B cell (primary cell): ENCODE results near the gene MAP3K7CL. TPM values are rescaled to one million over a fixed set of nuclear protein-coding genes. Genes with fewer than 3 reads are reported as not detected.

ENCODE experiments used
- ATAC-seq: fragments of 200-7000 bp; cut with Tn5 transposase; one replicate; pipeline ENCODE4 v1.10.0; 2021; ENCODE audit warnings: low read depth, mild to moderate bottlenecking, moderate number of reproducible peaks, moderate library complexity
- CTCF ChIA-PET: fragments of 350-600 bp; sonication (Branson Sonifier 250); formaldehyde crosslinking; loops from one replicate; lab custom pipeline; 2021; ENCODE audit warnings: antibody characterized with exemption, inconsistent platforms; lab: Charles Lee
- POLR2A ChIA-PET: fragments of 350-600 bp; sonication (Branson Sonifier 250); formaldehyde crosslinking; loops from one replicate; lab custom pipeline; 2021; ENCODE audit warnings: antibody characterized with exemption; lab: Charles Lee
- DNase-seq: peaks from one replicate; pipeline ENCODE4 v3.0.0; 2013
- H2AFZ ChIP-seq: 2 replicates; pipeline ENCODE4 v1.6.1; 2012; ENCODE audit warnings: mild to moderate bottlenecking, low read depth, low read length; ENCODE audit not compliant: insufficient read depth, poor library complexity, severe bottlenecking
- H3K27ac ChIP-seq, 2 donors: 1 replicate in 1 of 2; 2 replicates in 1 of 2; pipeline ENCODE4 v1.5.1; 2012 to 2013; ENCODE audit warnings: low read length in 2 of 2, mild to moderate bottlenecking in 2 of 2, moderate library complexity in 1 of 2
- H3K27me3 ChIP-seq, 4 experiments: fragments of 200-600 bp in 1 of 4; sonication (generic) in 1 of 4; replicated peaks in 1 of 4; 1 replicate in 2 of 4; 2 replicates in 2 of 4; pipeline versions ENCODE4 v1.6.1 to v1.7.0; 2013 to 2016; ENCODE audit warnings: low read length in 3 of 4, mild to moderate bottlenecking in 2 of 4, mixed read lengths in 1 of 4, moderate library complexity in 1 of 4; ENCODE audit not compliant: insufficient read depth in 4 of 4, control insufficient read depth in 3 of 4; ENCODE audit errors: control extremely low read depth in 1 of 4
- H3K36me3 ChIP-seq, 2 experiments: replicated peaks in 1 of 2; 1 replicate in 1 of 2; 2 replicates in 1 of 2; pipeline versions ENCODE4 v1.6.1 to v1.7.1; 2013; ENCODE audit warnings: low read length in 1 of 2; ENCODE audit not compliant: insufficient read depth in 2 of 2, control insufficient read depth in 1 of 2; ENCODE audit errors: control extremely low read depth in 1 of 2, extremely low read depth in 1 of 2
- H3K4me1 ChIP-seq, 2 donors: fragments of 200-600 bp in 1 of 2; sonication (generic) in 1 of 2; 1 replicate in 1 of 2; 2 replicates in 1 of 2; pipeline versions ENCODE4 v1.5.1 to v1.6.1; 2013 to 2017; ENCODE audit warnings: low read length in 2 of 2; ENCODE audit not compliant: control insufficient read depth in 2 of 2, insufficient read depth in 2 of 2
- H3K4me2 ChIP-seq: replicated peaks from 2 replicates; pipeline ENCODE3; 2012; ENCODE audit warnings: mild to moderate bottlenecking, low read depth, low read length; ENCODE audit not compliant: poor library complexity, severe bottlenecking
- H3K4me3 ChIP-seq, 5 experiments: fragments of 200-600 bp in 1 of 5; sonication (generic) in 1 of 5; 1 replicate in 3 of 5; 2 replicates in 2 of 5; pipeline versions ENCODE4 v1.5.1 to v1.7.0; 2011 to 2016; ENCODE audit warnings: low read length in 4 of 5, mild to moderate bottlenecking in 4 of 5, low read depth in 2 of 5, control low read depth in 1 of 5, moderate library complexity in 1 of 5; ENCODE audit not compliant: insufficient read depth in 1 of 5; ENCODE audit errors: control extremely low read depth in 1 of 5, extremely low read depth in 1 of 5
- H3K79me2 ChIP-seq: fragments of 200-600 bp; sonication (generic); one replicate; pipeline ENCODE4 v1.6.0; 2016; ENCODE audit warnings: low read length; ENCODE audit not compliant: control insufficient read depth, insufficient read depth
- H3K9ac ChIP-seq: fragments of 200-600 bp; sonication (generic); 2 replicates; pipeline ENCODE4 v1.6.1; 2017; ENCODE audit warnings: mild to moderate bottlenecking, low read length, moderate library complexity
- H3K9me3 ChIP-seq, 3 donors: one replicate each; pipeline versions ENCODE4 v1.6.1 to v1.7.1; 2013; ENCODE audit warnings: low read length in 2 of 3; ENCODE audit not compliant: control insufficient read depth in 2 of 3, insufficient read depth in 1 of 3; ENCODE audit errors: control extremely low read depth in 1 of 3
- H4K20me1 ChIP-seq: 2 replicates; pipeline ENCODE4 v1.6.0; 2012; ENCODE audit warnings: mild to moderate bottlenecking, low read length; ENCODE audit not compliant: insufficient read depth, control insufficient read depth, poor library complexity, severe bottlenecking
- H3K27ac Mint-ChIP-seq: one replicate; pipeline ENCODE4 v1.8.0; 2021; ENCODE audit warnings: mixed read lengths
- H3K27me3 Mint-ChIP-seq: one replicate; pipeline ENCODE4 v1.8.0; 2021; ENCODE audit warnings: mixed read lengths
- H3K4me1 Mint-ChIP-seq: one replicate; pipeline ENCODE4 v1.8.0; 2021; ENCODE audit warnings: mixed read lengths
- H3K4me3 Mint-ChIP-seq: one replicate; pipeline ENCODE4 v1.8.0; 2021; ENCODE audit warnings: mixed read lengths
- H3K9me3 Mint-ChIP-seq: one replicate; pipeline ENCODE4 v1.8.0; 2022; ENCODE audit warnings: mixed read lengths; ENCODE audit not compliant: insufficient read depth
- EZH2 ChIP-seq: IDR thresholded peaks from 2 replicates; pipeline ENCODE4 v1.6.1; 2012; ENCODE audit warnings: borderline replicate concordance, low read depth, mild to moderate bottlenecking, moderate library complexity, low read length; ENCODE audit not compliant: insufficient read depth, poor library complexity, severe bottlenecking
- WGBS: methylation state at CpG from one replicate; pipeline ENCODE4 v1.1.5; 2013; ENCODE audit warnings: missing lambda C conversion rate; ENCODE audit not compliant: insufficient coverage; 5-methylcytosine and 5-hydroxymethylcytosine counted together
- intact Hi-C: fragments of 100-400 bp; cut with micrococcal nuclease; formaldehyde crosslinking; loops from one replicate; pipeline ENCODE4 v1.10.0; 2022
- polyA plus RNA-seq: library from polyadenylated mRNA; depleted of rRNA; stranded (reverse); fragments of >200 nt; gene quantifications from 2 replicates; pipeline ENCODE4 v1.2.3, GENCODE V29; 2012
- total RNA-seq, 2 donors: library from RNA; stranded (reverse); fragments of 120-200 nt in 1 of 2; gene quantifications; 1 replicate in 1 of 2; 2 replicates in 1 of 2; pipeline versions ENCODE4 v1.2.3 to v1.2.4, GENCODE V29; 2013 to 2022
- TF ChIP-seq, protein P1 (sequence below): fragments of 200-600 bp; IDR thresholded peaks from one replicate; pipeline ENCODE4 v1.8.0; 2022; ENCODE audit warnings: antibody characterized with exemption, mild to moderate bottlenecking

The MAP3K7CL gene
- total and polyA plus RNA-seq, 2 donors (not counting 1 experiment from before 2014, with no cell fraction given), result 8.9 to 11.9 TPM

GRCh38 chr21:29205009-29205408 is 74.6 kb downstream of the MAP3K7CL start:
- H2AFZ ChIP-seq, result no peak overlapping the region
- no peak overlapping the region for H3K9ac ChIP-seq
- no peaks in the 10 kb centered on the region for H4K20me1 ChIP-seq
- Mint-ChIP-seq H3K27ac (no peak overlapping the region), H3K27me3 (no peaks in the 10 kb centered on the region), H3K4me1 (peaks cover 17% of the 10 kb centered on the region), H3K4me3 (no peak overlapping the region), H3K9me3 (peaks cover 14% of the 10 kb centered on the region)
- no peaks in the 10 kb centered on the region for H3K36me3 ChIP-seq
- no peaks in the 10 kb centered on the region for H3K79me2 ChIP-seq
- no peak for TF ChIP-seq EZH2
- TF ChIP-seq, protein P1, sequence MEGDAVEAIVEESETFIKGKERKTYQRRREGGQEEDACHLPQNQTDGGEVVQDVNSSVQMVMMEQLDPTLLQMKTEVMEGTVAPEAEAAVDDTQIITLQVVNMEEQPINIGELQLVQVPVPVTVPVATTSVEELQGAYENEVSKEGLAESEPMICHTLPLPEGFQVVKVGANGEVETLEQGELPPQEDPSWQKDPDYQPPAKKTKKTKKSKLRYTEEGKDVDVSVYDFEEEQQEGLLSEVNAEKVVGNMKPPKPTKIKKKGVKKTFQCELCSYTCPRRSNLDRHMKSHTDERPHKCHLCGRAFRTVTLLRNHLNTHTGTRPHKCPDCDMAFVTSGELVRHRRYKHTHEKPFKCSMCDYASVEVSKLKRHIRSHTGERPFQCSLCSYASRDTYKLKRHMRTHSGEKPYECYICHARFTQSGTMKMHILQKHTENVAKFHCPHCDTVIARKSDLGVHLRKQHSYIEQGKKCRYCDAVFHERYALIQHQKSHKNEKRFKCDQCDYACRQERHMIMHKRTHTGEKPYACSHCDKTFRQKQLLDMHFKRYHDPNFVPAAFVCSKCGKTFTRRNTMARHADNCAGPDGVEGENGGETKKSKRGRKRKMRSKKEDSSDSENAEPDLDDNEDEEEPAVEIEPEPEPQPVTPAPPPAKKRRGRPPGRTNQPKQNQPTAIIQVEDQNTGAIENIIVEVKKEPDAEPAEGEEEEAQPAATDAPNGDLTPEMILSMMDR, result no peak
- ATAC-seq (no peak), DNase-seq (no peak)
- intact Hi-C loops, result no loop called here
- WGBS, result 88% methylated on average over 3 of the region's 5 CpGs
- no peak overlapping the region for H3K27ac ChIP-seq
- H3K4me3 ChIP-seq, result no peak overlapping the region
- peaks cover 0 to 18% (median 9%) of the 10 kb centered on the region in 3 donors for H3K9me3 ChIP-seq
- peaks cover 14 to 15% of the 10 kb centered on the region in 2 donors for H3K4me1 ChIP-seq
- ChIA-PET POLR2A (no interaction called here), CTCF (no interaction called here)
- H3K27me3 ChIP-seq, result no peaks in the 10 kb centered on the region
- H3K4me2 ChIP-seq, result no peak overlapping the region

DNA sequence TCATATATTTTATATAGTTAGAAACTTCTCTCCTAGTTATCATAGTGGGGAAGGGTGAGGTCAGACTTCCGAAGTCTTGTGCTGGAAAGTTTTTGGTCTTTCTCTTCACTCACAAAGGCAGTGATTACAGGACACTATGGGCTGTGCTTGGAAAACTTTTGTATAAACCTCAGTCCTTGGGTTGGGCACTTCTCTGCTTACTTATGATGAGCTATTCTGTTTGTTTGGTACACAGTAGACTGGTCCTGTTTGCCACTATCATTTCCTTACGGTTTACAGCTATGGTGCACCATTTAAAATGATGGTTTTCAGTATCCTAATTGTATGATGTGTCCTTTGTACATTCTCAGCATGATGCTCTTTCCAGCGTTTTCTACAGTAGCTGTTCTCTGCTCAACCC is 75.5 kb downstream of the MAP3K7CL start:
- intact Hi-C loops, result no loop called here
- WGBS, result no CpG with 5 or more reads among the region's 3 CpGs
- Mint-ChIP-seq H3K27ac (no peak overlapping the region), H3K4me3 (no peak overlapping the region), H3K9me3 (peaks cover 12% of the 10 kb centered on the region), H3K27me3 (no peaks in the 10 kb centered on the region), H3K4me1 (peaks cover 17% of the 10 kb centered on the region)
- no peak for TF ChIP-seq EZH2
- TF ChIP-seq, protein P1, result no peak
- Histone ChIP-seq H3K4me3 (no peak overlapping the region), H3K9me3 (peaks cover 0 to 11% (median 9%) of the 10 kb centered on the region in 3 donors), H3K4me1 (peaks cover 14 to 15% of the 10 kb centered on the region in 2 donors), H3K27ac (no peak overlapping the region), H3K79me2 (no peaks in the 10 kb centered on the region), H3K4me2 (no peak overlapping the region), H3K27me3 (no peaks in the 10 kb centered on the region), H3K9ac (no peak overlapping the region), H2AFZ (no peak overlapping the region), H3K36me3 (no peaks in the 10 kb centered on the region), H4K20me1 (no peaks in the 10 kb centered on the region)
- no peak for DNase-seq
- ChIA-PET POLR2A (no interaction called here), CTCF (no interaction called here)
- no peak for ATAC-seq
